Myocyte (in vitro differentiated cells): Measurements from ENCODE around the gene DEFB131A. TPM values are rescaled to one million over a fixed set of nuclear protein-coding genes. Genes with fewer than 3 reads are reported as not detected.
"Not testable (repeated sequence)": the region's sequence is repeated elsewhere in the genome, so short reads cannot be mapped to it uniquely, and the experiment has no call there.

ENCODE experiments used
- DNase-seq: peaks from one replicate; pipeline ENCODE4 v3.0.0-alpha.2; 2012; ENCODE audit warnings: low read depth
- total RNA-seq: library from RNA; depleted of rRNA; stranded (reverse); fragments of >200 nt; gene quantifications from 2 replicates; pipeline ENCODE4 v1.2.3, GENCODE V29; 2014

The DEFB131A gene
- total RNA-seq, 1 donor from 2014 or later: not detected

DNA sequence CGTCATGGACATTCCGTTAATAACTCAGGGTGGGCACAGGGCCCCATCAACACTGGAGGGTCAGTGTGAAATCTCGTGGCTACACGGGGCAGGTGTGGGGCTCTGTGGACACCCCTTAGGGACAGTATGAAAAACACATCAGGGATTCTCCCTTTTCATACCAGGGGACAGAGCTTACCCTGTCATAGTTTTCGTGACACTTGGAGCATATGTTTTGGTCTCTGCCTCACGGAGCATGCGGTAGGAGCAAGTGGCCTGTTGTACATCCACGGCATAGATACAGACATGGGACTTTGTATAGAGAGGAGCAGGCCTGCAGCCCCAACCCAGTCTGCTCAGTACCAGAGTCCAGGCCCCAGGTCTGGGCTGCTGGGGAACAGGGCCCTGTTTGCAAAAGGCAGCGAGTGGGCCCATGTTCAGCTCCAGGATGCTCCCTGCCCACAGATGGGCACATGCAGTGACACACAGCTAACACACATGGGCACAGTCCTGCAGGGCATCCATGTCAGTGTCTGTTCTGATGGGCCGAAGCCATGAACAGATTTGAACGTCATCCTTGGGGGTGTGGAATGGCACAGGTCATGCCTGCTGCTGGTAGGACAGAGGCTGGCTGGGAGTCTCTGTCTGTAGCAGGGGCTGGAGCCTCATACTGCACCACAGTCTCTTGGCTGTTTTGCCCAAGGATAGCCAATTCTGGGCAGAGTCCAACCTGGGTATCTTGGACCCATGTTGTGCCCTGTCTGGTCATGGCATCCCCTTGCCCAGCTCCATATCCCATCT lies 50.2 kb downstream of the DEFB131A start:
- DNase-seq: not testable (repeated sequence)

DNA sequence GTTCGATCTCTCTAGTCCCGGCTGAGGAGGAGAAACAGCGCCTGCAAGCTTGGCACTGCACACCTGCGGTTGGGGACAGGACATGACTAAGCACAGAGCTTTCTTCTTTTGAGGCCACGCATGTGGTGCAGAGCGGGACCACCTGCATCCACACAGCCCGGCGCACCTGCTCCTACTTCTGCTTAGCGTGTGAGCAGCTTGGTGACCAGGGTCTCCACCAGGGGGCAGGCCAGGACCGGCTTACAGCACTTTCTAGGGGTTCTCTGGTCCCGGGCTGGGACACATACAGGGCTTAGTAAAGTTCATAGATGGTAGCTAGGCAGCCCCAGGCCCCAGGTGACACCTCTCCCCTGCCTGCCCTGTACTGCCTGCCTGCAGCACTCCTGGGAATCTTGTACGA lies 51.2 kb downstream of the DEFB131A start:
- peak; percentile 52 for DNase-seq

DNA sequence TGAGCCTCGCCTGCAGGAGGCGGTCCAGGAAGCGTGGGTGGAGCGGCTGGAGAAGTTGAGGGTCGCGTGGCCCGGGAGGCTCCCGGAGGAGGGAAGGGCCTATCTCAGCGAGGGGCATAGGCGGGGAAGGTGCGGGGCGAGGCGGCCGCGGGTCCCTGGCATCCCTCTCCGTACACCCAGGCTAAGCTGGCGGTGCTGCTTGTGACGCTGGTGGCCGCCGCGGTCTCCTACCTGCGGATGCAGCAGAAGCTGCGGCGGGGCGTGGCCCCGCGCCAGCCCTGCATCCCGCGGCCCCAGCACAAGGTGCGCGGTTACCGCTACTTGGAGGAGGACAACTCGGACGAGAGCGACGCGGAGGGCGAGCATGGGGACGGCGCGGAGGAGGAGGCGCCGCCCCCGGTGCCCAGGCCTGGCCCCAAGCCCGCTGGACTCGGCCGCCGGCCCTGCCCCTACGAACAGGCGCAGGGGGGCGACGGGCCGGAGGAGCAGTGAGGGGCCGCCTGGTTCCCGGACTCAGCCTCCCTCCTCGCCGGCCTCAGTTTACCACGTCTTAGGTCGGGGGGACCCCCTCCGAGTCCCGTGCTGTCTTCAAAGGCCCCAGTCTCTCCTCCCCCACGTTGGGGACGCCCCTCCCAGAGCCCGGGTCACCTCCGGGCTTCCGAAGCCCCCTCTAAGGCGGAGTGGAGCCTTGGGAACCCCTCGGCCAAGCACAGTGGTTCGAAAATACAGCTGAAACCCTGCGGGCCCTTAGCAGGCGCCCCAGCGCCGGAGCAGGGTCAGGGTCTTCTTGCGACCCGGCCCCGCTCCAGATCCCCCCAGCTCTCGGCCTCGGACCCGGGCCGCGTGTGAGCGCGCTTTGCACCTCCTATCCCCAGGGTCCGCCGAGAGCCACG lies 53.6 kb downstream of the DEFB131A start:
- DNase-seq: not testable (repeated sequence)

DNA sequence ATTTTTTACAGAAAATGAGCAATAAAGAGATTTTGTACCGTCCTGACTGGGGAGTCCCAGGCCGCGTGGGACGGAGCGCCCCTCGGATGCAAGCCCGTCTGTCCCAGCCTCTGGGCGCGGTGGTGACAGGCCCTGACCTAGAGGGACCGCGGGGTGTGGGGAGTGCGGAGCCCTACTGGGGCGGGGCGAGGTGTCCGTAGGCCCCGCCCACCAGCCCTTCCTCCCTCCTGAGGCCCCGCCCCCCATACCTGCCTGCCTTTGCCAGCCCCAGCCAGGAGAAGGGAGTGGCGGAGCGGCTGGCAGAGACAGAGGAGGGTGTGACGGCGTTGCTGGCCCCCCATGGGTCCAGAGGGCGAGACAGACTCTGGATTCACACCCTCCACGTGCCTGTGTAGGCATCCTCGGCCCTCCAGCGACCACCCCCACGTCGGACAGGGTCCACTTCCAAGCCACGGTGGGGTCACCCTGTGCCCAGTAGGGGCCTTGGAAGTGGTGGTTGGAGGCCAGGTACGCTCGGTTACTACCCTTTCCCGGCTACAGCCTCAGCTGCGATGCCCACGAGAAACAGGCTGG lies 54.3 kb downstream of the DEFB131A start:
- not testable (repeated sequence) for DNase-seq

DNA sequence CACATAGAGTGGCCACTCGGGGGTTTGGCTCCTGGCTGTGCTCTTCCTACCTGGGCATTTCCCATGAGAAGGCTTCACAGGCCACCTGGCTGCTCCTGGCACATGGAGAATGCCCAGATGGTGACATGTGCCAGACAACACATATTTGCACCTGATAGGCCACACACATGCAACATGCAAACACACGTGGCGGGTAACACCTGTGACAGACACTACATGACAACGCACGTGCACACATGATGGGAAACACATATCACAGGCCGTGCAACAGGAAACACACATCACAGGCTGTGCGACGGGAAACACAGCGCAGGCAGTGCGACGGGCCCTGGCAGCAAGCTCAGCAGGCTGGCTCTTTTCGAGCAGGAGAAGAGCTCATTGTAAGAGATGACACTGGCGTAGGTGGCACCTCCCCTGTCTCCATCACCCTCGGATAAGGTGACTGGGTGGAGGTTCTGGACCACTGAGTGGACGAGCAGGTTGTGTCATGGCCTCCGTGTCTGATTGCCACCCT lies 55.8 kb downstream of the DEFB131A start:
- not testable (repeated sequence) for DNase-seq

Other genes starting within 250 kb of the DEFB131A start
- gene USP17L10, start 233.8 kb upstream of the DEFB131A start, total RNA-seq: not detected in 2 replicates
- not detected in 2 replicates for gene USP17L11, start 229.0 kb upstream of the DEFB131A start, total RNA-seq
- not detected in 2 replicates for gene USP17L12, start 224.3 kb upstream of the DEFB131A start, total RNA-seq
- gene USP17L13, start 219.5 kb upstream of the DEFB131A start, total RNA-seq: not detected in 2 replicates
- not detected in 2 replicates for gene USP17L15, start 210.0 kb upstream of the DEFB131A start, total RNA-seq
- not detected in 2 replicates for gene USP17L17, start 200.5 kb upstream of the DEFB131A start, total RNA-seq
- gene USP17L18, start 195.8 kb upstream of the DEFB131A start, total RNA-seq: not detected in 2 replicates
- gene USP17L19, start 191.0 kb upstream of the DEFB131A start, total RNA-seq: not detected in 2 replicates
- not detected in 2 replicates for gene USP17L20, start 186.3 kb upstream of the DEFB131A start, total RNA-seq
- gene USP17L21, start 181.5 kb upstream of the DEFB131A start, total RNA-seq: not detected in 2 replicates
- gene USP17L22, start 176.8 kb upstream of the DEFB131A start, total RNA-seq: not detected in 2 replicates
- gene USP17L24, start 119.2 kb upstream of the DEFB131A start, total RNA-seq: not detected in 2 replicates
- gene USP17L25, start 114.5 kb upstream of the DEFB131A start, total RNA-seq: not detected in 2 replicates
- not detected in 2 replicates for gene USP17L26, start 109.8 kb upstream of the DEFB131A start, total RNA-seq
- not detected in 2 replicates for gene USP17L5, start 105.0 kb upstream of the DEFB131A start, total RNA-seq
- not detected in 2 replicates for gene USP17L27, start 100.3 kb upstream of the DEFB131A start, total RNA-seq
- gene USP17L28, start 95.5 kb upstream of the DEFB131A start, total RNA-seq: not detected in 2 replicates
- gene USP17L29, start 90.8 kb upstream of the DEFB131A start, total RNA-seq: not detected in 2 replicates
- not detected in 2 replicates for gene USP17L30, start 81.3 kb upstream of the DEFB131A start, total RNA-seq